ENCODE data around the gene ZNF468.
"Not testable (repeated sequence)": the region's sequence is repeated elsewhere in the genome, so short reads cannot be mapped to it uniquely, and the experiment has no call there.

Gene ZNF468

DNA sequence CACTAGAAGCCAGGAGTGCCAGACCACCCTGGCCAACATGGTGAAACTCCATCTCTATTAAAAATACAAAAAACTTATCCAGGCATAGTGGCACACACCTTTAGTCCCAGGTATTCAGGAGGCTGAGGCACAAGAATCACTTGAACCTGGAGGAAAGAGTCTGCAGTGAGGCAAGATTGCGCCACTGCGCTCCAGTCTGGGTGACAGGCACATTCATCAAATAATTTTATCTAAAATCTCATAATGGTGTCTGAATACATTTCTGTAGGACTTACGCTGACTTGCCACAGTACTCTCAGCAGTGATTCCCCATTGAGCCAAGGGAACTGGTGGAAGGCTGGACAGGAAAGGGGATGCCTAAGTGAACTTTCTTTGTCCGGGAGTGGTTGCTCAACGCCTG lies 31.7 kb downstream of the ZNF468 start:
- no peak for DNase-seq (ENCODE audit: low spot score)

- no peak for DNase-seq (ENCODE audit: low spot score)
These were observed 33.7 kb downstream of the ZNF468 start for GRCh38 chr19:52823676-52824075.

DNA sequence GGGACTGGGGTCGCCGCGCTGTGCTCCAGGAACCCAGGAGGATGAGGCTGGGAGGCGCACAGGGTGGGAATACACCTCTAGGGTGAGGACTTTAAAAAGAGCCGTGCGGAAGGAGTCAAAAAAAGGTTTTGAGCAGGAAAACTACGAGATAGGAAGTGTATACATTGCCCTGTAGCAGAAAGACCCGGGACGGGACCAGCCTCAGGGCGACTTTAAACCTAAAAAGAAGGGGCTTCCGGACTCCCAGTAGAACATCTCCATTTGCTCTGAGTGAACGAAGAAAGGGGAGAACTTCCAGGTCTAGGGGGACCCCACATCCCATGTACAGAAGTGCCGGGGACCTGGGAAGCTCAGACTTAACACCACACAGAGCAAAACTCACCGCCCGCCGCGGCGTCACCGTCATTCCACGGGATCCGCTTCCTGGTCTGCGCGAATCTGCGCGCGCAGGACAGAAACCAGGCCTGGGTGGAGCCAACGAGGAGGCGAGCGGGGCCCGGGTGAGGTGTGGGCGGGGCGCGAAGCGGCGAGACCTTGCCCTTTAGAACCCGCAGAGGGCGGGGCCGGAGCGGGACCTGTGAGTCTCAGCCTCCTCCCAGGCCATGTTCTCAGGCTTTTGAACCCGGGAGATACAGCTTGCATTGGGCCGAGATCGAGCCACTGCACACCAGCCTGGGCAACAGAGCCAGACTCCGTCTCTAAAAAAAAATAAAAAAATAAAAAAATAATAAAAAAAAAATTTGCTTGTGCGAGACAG lies 36.0 kb downstream of the ZNF468 start, which contains the start of gene ZNF28:
Gene ZNF28, minus strand, starts transcription at position 430 of the 757 bp plus-strand sequence. CDS start 3,675 bp downstream, outside the sequence.
- DNase-seq (ENCODE audit: low spot score) = peak; percentile 41

DNA sequence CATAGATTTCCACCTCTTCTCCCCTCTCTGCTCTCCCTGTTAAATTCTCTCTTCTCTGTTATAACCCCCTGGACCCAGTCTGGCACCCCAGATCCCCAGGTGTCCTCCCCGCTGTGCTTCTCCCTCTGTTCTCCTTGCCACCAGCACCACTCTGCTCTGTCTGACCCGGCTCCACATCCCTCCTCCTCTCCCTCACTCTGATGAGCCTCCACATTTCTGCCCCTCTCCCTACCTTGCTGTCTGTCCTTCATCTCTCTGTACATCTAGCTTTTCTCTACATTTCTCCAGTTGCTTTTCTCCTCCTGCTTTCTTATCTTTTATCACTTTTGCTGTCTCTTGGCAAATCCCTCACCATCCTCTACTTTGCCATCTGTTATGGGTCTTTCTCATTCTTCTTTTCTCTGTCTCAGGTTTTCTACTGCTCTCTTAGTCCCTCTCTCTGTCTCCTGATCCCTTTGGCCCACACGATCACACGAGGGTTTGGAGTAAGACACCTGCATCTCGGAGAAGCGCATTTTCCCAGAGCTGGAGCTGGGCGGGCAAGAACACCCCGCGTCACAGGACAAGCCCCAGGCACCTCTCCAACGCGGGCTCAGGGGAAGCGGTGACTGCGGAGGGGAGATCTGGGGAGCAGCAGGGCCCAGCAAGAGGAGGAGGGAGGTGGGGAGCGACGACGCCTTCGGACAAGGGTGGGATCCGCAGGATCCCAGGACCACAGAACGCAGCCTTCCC lies 36.8 kb downstream of the ZNF468 start:
- peak; percentile 3 for DNase-seq (ENCODE audit: low spot score)

DNA sequence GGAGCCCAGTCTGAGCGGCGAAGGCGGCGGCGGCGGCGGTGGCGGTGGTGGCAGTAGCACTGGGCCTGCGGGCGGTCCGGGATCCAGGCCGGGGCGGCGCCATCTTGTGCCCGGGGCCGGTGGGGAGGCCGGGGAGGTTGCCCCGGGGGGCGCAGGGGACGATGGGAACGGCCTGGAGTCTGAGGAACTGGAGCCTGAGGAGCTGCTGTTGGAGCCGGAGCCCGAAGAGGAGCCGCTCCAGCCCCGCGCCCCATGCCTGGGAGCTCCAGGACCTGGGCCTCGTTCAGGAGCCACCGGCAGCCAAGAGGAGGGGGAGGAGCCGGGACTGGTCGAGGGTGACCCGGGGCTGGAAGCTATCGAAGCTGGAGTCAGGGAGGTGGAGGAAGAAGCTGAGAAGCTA lies 47.6 kb downstream of the ZNF468 start:
- DNase-seq (ENCODE audit: low spot score) = no peak

- DNase-seq (ENCODE audit: low spot score) = not testable (repeated sequence)
These were observed 57.3 kb downstream of the ZNF468 start for GRCh38 chr19:52799950-52800640.

DNA sequence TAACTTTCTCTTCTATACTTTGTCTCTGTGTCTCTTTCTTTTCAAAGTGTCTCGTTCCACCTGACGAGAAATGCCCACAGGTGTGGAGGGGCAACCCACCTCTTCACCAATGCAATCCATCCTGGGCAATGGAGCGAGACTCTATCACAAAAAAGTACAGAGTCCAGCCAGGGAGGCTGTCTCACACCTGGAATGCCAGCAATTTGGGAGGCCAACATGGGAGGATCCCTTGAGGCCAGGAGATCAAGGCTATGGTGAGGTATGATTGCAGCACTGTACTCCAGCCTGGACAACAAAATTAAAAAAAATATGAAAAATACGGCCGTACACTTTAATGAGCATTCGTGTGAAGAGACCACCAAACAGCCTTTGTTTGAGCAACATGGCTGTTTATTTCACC lies 68.0 kb downstream of the ZNF468 start:
- DNase-seq (ENCODE audit: low spot score) = no peak
